Fibroblast of peridontal ligament (primary cell): ENCODE measurements around the gene LCNL1.
"Not testable (repeated sequence)": the region's sequence is repeated elsewhere in the genome, so short reads cannot be mapped to it uniquely, and the experiment has no call there.

ENCODE experiments used
- DNase-seq: peaks from one replicate; pipeline ENCODE4 v3.0.0-alpha.2; 2010; ENCODE audit errors: extremely low read depth

The LCNL1 gene

DNA sequence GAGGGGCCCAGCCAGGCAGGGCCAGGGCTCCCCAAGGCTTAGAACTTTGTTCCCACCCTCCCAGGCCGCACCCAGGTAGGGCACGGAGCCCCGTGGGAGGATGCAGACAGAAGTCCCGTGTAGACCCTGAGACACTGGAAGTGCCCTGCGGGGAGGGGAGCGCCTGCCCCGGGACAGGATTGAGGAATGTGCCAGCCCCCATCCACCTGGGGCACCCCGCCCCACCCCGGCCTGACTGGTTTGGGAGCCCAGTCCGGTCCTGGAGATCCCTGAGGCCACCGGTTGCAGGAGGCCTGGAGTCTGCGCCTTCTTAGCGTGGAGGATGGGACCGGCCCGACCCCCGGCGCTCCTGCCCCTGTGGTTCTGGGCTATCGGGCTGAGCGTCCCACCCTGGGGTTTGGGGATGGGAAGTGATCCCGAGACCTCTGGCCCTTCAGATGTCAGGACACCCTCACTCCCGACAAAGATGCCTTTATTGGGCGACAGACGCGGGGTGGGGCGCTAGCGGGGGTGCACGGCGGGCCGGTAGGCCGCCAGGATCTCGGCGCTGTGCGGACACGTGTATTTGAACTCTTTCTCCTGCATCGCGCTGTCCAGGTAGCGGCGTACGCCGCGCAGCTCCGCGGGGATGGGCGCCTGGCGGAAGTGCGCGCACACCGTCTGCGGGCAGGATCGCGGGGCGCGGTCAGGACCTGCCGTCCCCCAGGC, 11.5 kb downstream of the LCNL1 start:
- no peak for DNase-seq

DNA sequence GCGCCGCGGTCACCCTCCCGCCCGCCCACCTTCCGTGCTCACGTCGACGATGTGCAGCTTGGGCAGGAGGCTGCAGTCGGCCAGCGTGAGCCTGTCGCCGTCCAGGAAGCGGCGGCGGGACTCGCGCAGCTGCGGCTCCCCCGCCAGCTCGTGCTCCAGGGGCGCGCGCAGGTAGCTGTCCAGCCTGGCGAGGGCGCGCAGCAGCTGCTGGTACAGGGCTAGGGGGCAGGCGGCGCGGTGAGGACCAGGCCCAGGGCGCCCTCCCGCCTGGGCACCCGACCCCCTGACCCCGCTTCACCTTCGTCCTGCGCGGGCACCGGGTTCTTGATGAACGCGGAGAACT, 12.1 kb downstream of the LCNL1 start:
- DNase-seq, result no peak

DNA sequence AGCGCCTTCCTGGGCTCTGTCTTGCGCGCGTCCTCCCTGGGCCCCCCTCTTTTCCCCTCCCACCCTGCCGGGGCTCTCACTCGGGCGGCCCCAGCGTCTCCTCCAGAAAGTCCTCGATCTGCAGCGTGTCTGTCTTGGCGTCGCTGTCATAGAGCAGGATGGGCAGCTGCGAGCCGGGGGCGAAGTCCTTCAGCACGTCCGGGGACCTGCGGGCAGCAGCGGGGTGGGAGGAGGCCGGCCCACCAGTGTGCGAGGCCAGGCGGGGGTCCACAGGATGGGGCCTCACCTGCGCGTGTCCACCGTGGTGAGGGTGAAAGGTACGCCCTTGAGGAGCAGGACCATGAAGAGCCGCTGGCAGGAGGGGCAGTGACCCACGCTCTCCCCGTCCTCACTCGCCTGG, 12.6 kb downstream of the LCNL1 start:
- DNase-seq, result no peak

DNA sequence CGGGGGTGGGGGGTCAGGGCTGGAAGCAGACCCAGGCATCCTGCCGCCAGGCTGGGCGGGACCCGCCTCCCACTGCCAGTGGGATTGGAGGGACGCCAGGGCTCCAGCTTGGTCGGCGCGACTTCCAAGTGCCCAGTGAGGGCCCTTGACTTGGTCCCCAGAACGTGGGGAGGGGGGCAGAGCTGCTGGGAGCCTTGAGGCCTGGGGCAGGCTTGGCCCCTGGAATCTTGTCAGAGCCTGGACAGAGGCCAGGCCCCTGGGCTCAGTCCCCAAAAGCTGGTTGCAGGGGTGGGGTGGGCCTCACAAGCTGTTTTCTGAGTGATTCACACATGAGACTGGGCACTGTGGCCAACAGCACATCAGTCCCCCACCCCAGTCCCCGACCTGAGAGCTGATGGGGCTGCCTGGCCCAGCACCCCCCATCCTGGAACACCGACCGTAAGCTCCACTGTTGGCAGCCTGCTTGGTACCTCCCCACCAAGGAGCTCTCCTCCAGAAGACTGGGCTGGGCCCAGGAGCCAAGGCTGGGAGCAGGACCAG, 13.0 kb downstream of the LCNL1 start:
- no peak for DNase-seq

DNA sequence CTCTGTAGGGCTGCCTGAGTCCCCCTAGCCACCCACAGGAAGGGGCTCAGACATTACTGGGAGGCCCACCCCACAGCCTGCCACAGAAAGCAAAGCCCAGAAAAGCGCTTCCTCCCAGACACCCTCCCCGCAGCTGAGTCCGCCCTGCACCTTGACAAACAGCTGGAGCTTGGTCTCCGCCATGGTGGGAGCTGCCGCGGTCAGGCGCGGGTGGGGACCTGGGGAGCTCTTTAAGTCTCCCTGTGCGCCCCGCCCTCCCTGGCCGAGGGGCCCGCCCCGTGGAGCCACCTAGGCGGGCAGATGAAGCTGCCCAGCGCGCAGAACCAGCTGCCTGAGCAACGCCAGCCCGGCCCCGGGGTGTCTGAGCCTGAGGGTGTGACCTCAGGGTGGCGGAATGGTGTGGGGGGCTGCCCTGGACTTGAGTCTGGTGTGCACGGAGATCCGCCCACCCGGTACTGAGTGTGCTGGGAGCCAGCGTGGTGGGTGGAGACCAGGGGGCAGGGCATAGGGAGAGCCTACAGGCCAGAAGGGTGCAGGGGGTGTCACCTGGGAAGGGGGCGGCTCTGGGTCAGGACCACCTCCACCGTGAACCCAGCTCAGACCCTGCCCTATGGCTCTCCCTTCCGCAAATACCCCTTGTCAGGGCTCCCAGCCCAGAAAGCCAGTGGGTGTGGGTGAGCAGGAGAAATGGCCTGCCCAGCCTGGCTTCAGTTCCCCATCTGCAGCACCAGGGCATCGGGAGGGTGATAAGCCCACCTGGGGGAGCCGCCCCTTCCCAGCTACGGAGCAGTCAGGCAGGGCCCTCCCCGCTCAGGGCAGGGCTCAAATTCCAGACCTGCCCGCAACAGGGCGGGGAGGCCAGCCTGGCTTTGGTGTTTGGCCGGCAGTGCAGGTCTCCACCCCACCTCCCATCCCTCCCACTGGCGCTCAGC, 13.8 kb downstream of the LCNL1 start, which contains the start of gene CLIC3:
CLIC3 (minus strand) TSS at position 208 of the 932 bp plus-strand sequence; CDS start at position 183, 25 bp downstream.
- DNase-seq, result no peak

DNA sequence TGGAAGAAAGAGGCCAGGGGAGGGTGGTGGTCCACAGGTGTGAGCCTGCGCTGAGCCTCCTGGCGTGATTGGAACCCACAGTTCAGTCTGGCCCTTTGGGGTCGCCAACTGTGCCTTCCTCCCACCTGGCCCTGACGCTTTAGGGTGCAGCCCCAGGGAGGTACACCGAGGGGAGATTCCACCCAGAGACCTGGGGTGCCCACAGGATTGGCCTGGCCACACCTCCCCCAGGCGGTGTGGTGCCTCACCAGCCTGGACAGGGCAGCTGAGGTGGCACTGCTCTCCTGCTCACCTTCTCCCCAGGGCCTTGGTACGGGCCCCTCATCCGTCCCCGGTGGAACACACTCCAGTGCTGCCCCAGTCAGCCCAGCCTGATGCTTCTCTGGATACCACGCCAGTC, 14.6 kb downstream of the LCNL1 start:
- DNase-seq, result no peak

DNA sequence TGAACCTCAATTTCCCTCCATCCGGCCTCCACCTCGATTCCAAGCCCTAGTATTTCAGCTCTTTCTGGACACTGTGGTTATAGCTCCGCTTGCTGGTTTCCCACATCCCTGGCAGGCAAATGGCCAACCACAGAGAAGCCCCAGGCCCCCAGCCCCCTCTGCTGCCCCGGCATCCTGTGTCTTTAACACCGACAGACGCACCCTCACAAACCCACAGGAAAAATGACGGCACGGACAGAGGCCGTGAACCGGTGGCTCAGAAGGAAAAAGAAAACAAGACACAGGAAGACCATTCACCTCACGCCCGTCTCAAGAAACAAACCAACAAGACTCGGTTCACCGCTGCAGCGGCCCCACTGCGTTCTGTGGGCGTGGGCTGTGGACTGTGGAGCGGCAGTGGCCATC, 15.0 kb downstream of the LCNL1 start:
- no peak for DNase-seq

DNA sequence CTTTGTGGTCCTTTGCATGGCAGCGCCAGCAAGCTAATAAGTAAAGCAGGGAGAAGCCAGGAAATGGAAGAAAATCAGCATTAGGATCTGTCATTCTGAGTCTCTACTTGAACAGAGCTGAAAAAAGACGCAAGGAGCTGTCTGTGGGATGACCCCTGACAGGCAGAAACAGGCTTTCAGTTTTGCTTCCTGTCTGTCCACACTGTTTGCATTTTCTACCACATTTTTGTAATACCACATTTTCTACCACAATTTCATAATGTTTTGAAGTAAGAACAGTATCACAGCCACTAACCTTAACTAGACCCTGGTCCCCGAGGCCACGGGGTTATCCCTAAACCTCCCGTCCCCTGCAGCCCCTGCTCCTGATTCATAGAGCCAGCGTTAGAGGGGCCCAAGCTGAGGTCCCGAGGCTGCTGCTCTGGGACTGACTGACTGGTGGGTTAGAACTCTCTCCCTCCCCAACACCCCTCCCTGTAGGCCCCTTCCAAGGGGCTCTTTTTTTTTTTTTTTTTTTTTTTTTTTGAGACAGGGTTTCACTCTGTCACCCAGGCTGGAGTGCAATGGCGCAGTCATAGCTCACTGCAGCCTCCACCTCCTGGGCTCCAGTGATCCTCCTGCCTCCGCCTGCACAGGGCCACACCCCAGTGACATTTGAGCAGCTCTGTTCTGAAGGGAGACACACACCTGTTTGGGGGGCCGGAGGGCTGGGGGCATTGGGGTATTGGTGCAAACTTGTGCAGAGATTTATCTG, 17.6 kb downstream of the LCNL1 start:
- DNase-seq, result peak; percentile 72

DNA sequence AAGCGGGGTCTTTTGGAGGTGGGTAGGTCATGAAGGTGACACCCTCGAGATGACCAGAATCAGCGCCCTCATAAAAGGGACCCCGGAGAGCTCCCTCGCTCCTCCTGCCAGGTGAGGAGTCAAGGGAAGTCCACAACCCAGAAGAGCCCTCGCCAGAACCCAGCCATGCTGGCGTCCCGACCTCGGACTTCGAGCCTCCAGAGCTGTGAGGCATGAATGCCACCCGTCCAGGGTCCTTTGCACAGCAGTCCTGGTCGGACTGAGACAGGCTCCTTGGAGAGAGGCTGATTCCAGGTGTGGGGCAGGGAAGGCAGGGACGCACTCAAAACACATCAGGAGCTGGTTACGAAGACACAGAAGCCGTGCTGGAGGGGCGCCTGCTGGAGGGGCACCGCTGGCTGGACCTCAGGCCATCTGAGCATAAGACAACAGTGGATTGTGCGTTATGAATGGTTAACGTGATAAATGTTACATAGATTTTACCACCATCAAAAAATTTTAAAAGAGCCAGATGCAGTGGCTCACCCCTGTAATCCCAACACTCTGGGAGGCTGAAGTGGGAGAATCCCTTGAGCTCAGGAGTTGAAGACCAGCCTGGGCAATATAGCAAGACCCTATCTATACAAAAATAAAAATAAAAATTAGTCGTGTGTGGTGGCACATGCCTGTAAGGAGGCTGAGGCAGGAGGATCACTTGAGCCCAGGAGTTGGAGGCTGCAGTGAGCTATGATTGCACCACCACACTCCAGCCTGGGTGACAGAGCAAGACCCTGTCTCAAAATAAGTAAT, 19.3 kb downstream of the LCNL1 start:
- DNase-seq, result no peak

DNA sequence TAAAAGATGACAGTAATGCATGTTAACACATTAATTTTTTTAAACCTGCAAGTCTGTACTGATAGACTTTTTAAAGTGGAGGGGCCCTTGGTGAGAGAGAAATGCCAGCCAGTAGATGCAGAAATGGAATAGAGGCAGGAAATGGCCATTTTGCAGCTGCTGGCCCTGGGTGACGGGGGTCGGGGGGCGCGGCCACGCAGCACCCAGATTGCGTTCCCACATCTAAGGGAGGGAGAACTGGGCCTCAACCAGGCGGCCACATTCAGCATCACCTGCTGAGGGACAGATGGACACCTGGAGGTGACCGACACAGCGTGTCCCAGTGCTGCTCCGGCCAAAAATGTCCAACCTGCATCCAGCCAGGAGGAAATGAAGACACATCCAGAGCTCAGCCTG, 19.9 kb downstream of the LCNL1 start:
- no peak for DNase-seq

DNA sequence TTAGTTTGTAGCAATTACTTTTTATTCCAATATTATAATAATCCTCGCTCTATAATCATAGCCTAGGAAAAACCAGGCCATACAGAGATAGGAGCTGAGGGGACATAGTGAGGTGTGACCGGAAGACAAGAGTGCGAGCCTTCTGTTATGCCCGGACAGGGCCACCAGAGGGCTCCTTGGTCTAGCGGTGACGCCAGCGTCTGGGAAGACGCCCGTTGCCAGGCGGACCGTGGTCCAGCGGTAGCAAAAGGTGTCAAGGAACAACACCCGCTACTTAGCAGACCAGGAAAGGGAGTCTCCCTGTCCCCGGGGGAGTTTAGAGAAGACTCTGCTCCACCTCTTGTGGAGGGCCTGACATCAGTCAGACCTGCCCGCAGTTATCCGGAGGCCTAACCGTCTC, 21.5 kb downstream of the LCNL1 start:
- DNase-seq, result not testable (repeated sequence)

DNA sequence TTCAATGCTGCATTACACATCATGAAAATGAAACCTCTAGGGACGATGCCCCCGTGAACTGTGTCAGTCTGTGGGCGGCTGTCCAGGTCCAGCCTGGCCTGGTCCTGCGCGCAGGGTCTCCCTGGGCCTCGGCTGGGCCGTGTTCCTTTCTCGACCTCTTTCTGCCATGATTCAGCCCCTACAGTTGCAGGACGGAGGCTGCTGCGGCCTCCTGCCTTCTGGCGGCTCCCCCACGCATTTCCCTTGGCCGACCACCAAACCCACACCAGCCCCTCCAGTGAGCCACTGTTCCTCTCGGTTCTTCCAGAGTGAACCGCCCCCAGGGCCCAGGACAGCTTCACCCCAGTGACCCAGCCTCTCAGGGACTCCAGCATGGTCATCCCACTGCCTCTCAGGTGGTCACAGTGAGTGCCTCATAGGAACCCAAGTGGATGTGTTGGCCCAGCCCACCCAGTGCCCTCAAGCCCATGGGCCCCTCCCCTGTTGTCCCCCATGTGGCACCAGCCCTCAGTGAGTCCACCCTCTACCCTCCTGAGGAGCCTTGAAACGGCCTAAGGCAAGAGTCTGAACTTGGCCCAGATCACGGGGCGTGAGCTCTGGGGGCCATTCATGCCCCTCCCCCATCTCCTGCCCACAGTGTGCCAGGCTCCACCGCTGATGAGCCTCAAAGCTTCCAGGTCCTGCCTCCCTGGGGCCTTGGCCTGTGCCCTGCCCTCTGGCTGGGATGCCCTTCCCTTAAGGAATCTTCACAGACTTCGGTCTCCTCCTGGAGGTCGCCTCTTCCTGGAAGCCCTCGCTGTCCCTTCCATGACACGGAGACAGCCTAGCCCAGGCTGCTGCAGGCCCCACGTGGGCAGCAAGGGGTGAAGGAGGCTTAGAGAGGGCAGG, 23.6 kb downstream of the LCNL1 start:
- DNase-seq, result no peak

DNA sequence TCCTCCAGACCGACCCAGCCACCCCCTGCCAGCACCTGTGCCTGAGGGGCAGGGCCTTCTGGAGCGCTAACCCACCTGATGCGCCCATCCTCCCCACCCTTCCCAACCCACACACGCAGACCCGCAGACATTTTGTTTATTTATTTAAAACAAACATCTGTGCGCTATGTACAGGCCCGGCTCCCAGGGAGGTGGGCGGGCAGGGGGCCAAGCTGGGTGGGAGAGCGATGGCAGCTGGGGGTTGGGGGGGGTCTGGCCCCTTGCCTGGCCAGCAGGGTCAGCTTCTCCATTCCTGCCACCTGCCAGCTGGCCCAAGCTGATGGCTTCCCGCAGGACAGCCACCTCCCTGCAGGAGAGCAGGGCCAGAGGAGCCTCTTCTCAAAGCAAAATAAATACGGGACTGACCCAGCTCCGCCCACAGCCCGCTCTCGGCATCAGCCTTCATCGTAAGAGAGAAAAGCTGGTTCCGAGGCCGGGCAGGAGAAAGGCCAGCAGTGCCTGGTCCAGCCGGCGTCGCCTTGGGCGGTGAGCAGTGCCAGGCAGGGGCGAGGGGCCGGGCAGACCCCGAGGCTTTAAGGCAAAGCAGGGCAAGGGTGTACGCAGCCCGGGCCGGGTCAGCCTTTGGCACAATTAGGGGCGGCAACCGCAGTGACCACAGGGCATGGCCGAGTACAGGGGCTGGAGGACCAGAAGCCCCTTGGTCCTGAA, 24.5 kb downstream of the LCNL1 start:
- DNase-seq, result no peak

DNA sequence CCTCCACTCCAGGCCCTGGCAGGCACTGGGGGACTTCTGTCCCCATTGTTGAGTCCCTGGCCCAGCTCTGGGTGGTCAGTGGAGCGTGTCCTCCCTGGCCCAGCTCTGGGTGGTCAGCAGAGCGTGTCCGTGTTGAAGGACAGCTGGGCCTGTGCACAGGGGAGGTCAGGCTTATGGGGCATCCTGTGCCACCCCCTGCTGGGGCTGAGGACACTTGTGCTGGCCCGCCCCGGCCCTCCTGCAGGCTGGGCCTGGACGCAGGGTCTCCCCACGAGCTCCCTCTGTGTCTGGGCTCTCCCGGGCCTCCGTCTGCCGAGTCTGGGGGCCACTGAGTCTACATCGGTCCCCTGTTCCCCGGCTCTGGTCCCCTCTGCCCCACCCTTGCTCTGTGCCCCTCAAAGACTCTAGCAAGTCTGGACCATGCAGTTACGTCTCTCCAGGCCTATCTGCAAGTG, 25.1 kb downstream of the LCNL1 start:
- DNase-seq, result no peak

DNA sequence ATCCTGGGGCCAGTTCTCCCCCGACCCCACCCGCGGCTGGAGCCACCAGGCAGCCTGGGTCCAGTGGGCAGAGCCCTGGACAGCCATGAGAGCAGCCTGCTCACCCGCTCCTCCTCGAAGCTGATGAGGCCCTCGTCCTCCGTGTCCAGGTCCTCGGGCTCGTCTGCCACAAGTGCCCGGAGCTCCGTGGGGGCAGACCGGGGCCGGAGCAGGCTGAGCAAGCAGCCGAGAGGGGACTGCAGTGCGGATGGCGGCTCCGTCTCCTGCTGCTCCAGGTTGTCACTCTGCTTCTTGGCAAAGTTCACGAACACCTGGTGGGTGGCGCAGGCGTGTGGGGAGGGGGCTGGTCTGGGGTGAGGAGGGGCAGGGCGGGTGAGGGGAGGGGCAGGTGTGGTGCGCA, 25.5 kb downstream of the LCNL1 start:
- DNase-seq, result no peak

DNA sequence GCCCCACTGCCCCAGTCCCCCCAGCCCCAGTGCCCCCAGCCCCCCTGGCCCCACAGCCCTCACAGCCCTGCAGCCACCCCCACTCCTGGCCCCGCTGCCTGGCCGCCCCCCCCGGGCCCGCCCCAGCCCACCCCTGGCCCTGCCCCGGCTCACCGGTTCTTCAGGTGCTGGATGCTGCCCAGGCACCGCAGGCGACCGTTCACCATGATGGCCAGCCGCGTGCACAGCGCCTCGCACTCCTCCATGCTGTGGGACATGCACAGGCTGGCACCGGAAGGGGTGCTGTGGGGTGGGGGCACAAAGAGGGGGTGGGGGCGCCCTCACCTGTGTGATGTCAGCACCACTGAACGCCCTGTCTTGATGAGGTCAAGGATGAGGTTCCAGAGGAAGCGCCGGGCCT, 26.4 kb downstream of the LCNL1 start:
- no peak for DNase-seq

DNA sequence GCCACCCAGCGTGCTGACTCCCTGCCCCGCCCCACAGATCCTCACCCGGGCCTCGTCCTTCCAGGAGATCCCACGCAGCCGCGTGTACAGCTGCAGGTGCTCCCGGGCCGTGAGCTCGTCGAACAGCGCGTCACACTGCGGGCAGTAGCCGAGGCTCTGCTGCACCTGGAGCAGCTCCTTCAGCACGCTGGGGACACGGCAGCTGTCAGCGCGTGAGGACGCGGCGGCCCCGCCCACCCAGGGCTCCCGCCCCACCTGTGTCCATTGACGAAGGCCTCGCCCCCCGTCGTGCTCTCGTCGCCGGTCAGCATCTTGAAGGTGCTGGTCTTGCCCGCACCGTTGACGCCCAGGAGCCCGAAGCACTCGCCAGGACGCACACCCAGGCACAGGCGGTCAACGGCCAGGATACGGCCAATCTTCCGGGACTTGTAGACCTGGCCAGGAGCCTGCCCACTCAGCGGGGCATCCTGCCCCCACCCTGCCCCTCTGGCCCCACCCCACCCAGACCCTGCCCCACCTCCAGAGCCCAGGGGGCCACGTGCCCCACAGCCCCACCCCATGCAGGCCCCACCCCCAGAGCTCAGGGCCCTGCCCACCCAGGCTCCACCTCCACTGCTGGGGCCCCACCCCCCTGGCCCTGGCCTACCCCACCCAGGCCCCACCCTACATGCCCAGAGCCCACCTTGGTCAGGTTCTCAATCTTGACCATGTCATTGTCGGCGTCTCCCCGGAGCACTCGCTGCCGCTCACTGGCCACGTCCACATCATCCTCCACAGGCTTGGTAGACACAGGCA, 27.3 kb downstream of the LCNL1 start:
- no peak for DNase-seq

DNA sequence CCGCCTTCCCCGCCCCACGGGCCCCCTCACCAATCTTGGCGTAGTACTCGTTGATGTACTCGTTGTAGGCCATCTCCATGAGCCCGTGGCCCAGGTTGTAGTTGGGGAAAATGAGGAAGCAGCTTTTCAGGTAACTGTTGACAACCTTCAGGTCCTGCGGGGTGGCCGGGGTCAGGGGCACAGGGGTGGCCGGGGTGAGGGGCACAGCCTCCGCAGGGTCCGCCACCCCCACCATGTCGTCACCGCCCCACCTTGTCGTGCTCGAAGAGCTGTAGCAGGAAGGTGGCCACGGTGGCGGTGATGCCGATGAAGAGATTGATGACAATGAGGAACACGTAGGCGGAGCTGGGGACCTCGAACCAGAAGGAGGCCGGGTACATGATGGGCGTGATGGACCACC, 28.4 kb downstream of the LCNL1 start:
- no peak for DNase-seq
